OCI-LY7 (cell line): ENCODE data around the gene TSHZ2.

Experiments used
- EZH2phosphoT487 ChIP-seq: fragments of 200-600 bp; sonication (generic); IDR thresholded peaks from 2 replicates; pipeline ENCODE4 v1.6.1; 2018; ENCODE audit warnings: low read depth, borderline replicate concordance, mild to moderate bottlenecking, mixed run types, antibody characterized with exemption, low read length, moderate library complexity, mixed read lengths
- TF ChIP-seq, protein P1 (sequence below): fragments of 200-600 bp; sonication (generic); conservative IDR thresholded peaks from 2 replicates; pipeline ENCODE4 v1.5.1; 2014; ENCODE audit warnings: mild to moderate bottlenecking, antibody characterized with exemption, low read length, moderate library complexity, mixed read lengths

DNA sequence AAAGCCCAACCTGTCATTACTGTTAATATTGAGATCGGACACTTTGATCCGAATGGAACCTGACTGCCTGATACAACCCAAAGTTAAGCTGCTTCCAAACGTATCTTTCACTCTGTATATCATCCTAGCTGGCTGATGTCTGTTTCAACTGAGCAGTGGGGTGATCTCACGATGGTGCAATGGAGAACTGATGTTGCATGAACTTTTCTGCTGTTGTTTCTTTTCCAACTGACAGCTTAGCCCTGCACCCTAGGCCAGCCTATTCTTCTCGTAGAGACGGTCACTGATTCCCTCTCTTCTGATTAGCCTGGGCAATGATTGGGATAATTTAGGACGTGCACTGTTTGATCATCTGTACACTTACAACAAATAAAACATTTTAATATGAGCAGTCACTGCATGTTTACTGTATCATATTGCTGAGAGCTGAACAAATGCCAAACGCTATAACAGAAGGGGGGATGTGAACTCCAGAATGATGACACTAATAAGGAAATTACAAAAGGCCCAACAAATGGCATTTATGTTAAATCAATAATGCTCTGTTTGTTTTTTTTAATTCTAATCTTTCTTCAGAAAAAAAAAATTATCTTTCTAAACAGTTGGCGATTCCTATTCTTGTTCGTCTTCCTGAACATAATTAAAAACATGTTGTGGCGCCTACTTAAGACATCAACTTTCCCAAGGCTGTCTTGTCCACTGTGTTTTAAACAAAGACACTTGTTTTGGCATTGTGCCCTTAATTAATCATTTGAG is 436.7 kb downstream of the TSHZ2 start:
- TF ChIP-seq, protein P1, sequence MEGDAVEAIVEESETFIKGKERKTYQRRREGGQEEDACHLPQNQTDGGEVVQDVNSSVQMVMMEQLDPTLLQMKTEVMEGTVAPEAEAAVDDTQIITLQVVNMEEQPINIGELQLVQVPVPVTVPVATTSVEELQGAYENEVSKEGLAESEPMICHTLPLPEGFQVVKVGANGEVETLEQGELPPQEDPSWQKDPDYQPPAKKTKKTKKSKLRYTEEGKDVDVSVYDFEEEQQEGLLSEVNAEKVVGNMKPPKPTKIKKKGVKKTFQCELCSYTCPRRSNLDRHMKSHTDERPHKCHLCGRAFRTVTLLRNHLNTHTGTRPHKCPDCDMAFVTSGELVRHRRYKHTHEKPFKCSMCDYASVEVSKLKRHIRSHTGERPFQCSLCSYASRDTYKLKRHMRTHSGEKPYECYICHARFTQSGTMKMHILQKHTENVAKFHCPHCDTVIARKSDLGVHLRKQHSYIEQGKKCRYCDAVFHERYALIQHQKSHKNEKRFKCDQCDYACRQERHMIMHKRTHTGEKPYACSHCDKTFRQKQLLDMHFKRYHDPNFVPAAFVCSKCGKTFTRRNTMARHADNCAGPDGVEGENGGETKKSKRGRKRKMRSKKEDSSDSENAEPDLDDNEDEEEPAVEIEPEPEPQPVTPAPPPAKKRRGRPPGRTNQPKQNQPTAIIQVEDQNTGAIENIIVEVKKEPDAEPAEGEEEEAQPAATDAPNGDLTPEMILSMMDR, result no peak
- no peak for TF ChIP-seq EZH2phosphoT487
